K562 (cell line): ENCODE measurements around the gene SLC7A6. TPM values are rescaled to one million over a fixed set of nuclear protein-coding genes. Genes with fewer than 3 reads are reported as not detected.
A peak's percentile ranks its signal among the peaks of the same experiment; 100 is the strongest.

ENCODE experiments used
- ATAC-seq: fragments of 200-7000 bp; cut with Tn5 transposase; 3 replicates; pipeline ENCODE4 v1.9.1; 2020; ENCODE audit warnings: moderate library complexity
- BruUV-seq: library from RNA; stranded (reverse); fragments of 400-500 nt; replicated peaks from 2 replicates; lab custom pipeline; 2021; lab: Mats Ljungman, UMichigan
- CTCF ChIA-PET: fragments of 300-600 bp; formaldehyde crosslinking; extraction: SDS; loops from one replicate; lab custom pipeline; 2021; ENCODE audit warnings: low intra/inter-chr PET ratio; lab: Yijun Ruan, JAX
- POLR2A ChIA-PET: fragments of 300-600, 350-650 bp; sonication (Branson Sonifier 250); formaldehyde crosslinking; extraction: SDS; loops from one replicate; lab custom pipeline; 2021; ENCODE audit warnings: antibody characterized with exemption, inconsistent platforms; lab: Yijun Ruan, JAX
- DNase-seq, 4 experiments: peaks; one replicate each; pipeline versions ENCODE4 v3.0.0 to v3.0.0-alpha.2; 2011 to 2018; ENCODE audit warnings: low spot score in 3 of 4, mixed read lengths in 3 of 4; ENCODE audit errors: extremely low read depth in 1 of 4
- FAIRE-seq: peaks from 2 replicates; lab custom pipeline; 2011; peaks lifted over from hg19 to GRCh38; lab: Jason Lieb, UNC
- H2AFZ ChIP-seq: 2 replicates; pipeline ENCODE4 v1.6.0; 2011; ENCODE audit warnings: low read depth, low read length, control low read depth, inconsistent platforms
- H3K27ac ChIP-seq: fragments of 200-600 bp; 3 replicates; pipeline ENCODE4 v1.8.0; 2011; ENCODE audit warnings: low read depth, mild to moderate bottlenecking, control low read depth, inconsistent platforms, low read length, moderate library complexity, mixed read lengths; ENCODE audit errors: extremely low read depth
- H3K27me3 ChIP-seq, 2 experiments: fragments of 300-600 bp in 1 of 2; 2 replicates in 1 of 2; 3 replicates in 1 of 2; pipeline versions ENCODE4 v1.6.0 to v1.8.0; 2011; ENCODE audit warnings: inconsistent platforms in 2 of 2, low read length in 2 of 2, mild to moderate bottlenecking in 1 of 2, mixed read lengths in 1 of 2, moderate library complexity in 1 of 2; ENCODE audit not compliant: control insufficient read depth in 2 of 2, insufficient read depth in 2 of 2
- H3K36me3 ChIP-seq: fragments of 300-600 bp; 3 replicates; pipeline ENCODE4 v1.8.0; 2011; ENCODE audit warnings: mild to moderate bottlenecking, low read length, inconsistent platforms; ENCODE audit not compliant: control insufficient read depth, insufficient read depth
- H3K4me1 ChIP-seq, 2 experiments: fragments of 200-600 bp in 1 of 2; replicated peaks in 1 of 2; 2 replicates in 1 of 2; 3 replicates in 1 of 2; pipeline versions ENCODE4 v1.5.1 to v1.8.0; 2011; ENCODE audit warnings: inconsistent platforms in 2 of 2, low read length in 2 of 2, mild to moderate bottlenecking in 1 of 2, mixed read lengths in 1 of 2, moderate library complexity in 1 of 2; ENCODE audit not compliant: control insufficient read depth in 2 of 2, insufficient read depth in 2 of 2
- H3K4me2 ChIP-seq: 2 replicates; pipeline ENCODE4 v1.6.1; 2011; ENCODE audit warnings: low read length, control low read depth, inconsistent platforms, mixed read lengths; ENCODE audit not compliant: insufficient read depth
- H3K4me3 ChIP-seq: fragments of 200-600 bp; sonication (generic), shearing (Covaris generic); 2 replicates; pipeline ENCODE4 v1.5.1; 2016; ENCODE audit warnings: control low read depth, inconsistent platforms
- H3K79me2 ChIP-seq: fragments of 200-600 bp; 3 replicates; pipeline ENCODE4 v1.8.0; 2011; ENCODE audit warnings: low read length, inconsistent platforms; ENCODE audit not compliant: control insufficient read depth, insufficient read depth
- H3K9ac ChIP-seq, 2 experiments: 2 replicates each; pipeline versions ENCODE4 v1.6.0 to v1.6.1; 2011; ENCODE audit warnings: low read depth in 2 of 2, low read length in 2 of 2, control low read depth in 1 of 2, inconsistent platforms in 1 of 2, mild to moderate bottlenecking in 1 of 2, mixed read lengths in 1 of 2; ENCODE audit not compliant: insufficient read depth in 1 of 2
- H3K9me1 ChIP-seq: one replicate; pipeline ENCODE4 v1.6.0; 2011; ENCODE audit warnings: inconsistent platforms, mild to moderate bottlenecking, low read length, moderate library complexity; ENCODE audit not compliant: control insufficient read depth, insufficient read depth
- H3K9me3 ChIP-seq: replicated peaks from 2 replicates; pipeline ENCODE4 v1.5.1; 2011; ENCODE audit warnings: low read depth, low read length, inconsistent platforms; ENCODE audit not compliant: control insufficient read depth, insufficient read depth
- H4K20me1 ChIP-seq: replicated peaks from 2 replicates; pipeline ENCODE4 v1.6.1; 2011; ENCODE audit warnings: low read length, inconsistent platforms, mixed read lengths; ENCODE audit not compliant: control insufficient read depth, insufficient read depth
- ELK3 ChIP-seq: fragments of 450-650 bp; formaldehyde crosslinking; IDR thresholded peaks from 2 replicates; pipeline ENCODE4 v1.4.0; 2020; ENCODE audit warnings: mild to moderate bottlenecking
- POLR2G ChIP-seq: fragments of 200-400 bp; formaldehyde crosslinking; IDR thresholded peaks from 2 replicates; pipeline ENCODE4 v1.6.1; 2017; ENCODE audit warnings: low read depth, mild to moderate bottlenecking, antibody characterized with exemption, low read length, moderate library complexity
- REST ChIP-seq, 2 experiments: fragments of 450-650 bp; formaldehyde crosslinking in 1 of 2; IDR thresholded peaks; 2 replicates each; pipeline versions ENCODE4 v1.4.0 to v1.6.1; 2014 to 2020; ENCODE audit warnings: mild to moderate bottlenecking in 2 of 2, borderline replicate concordance in 1 of 2, low read depth in 1 of 2
- SP2 ChIP-seq: IDR thresholded peaks from 2 replicates; pipeline ENCODE4 v1.6.1; 2011; ENCODE audit warnings: mild to moderate bottlenecking, low read depth, low read length, moderate library complexity; ENCODE audit not compliant: poor library complexity, severe bottlenecking; ENCODE audit errors: extremely low read depth
- ZNF764 ChIP-seq: fragments of 250-450 bp; sonication (Bioruptor Pico); IDR thresholded peaks from 2 replicates; pipeline ENCODE4 v1.4.0; 2020; ENCODE audit warnings: low read depth, mild to moderate bottlenecking, moderate library complexity
- WGBS: fragments of 100-300 bp; shearing (Covaris generic); methylation state at CpG from one replicate; pipeline ENCODE4 v1.1.6; 2016; ENCODE audit warnings: low coverage, mixed read lengths; ENCODE audit not compliant: insufficient coverage; ENCODE audit errors: missing lambda C conversion rate; 5-methylcytosine and 5-hydroxymethylcytosine counted together
- in situ Hi-C: fragments of 300-500 bp; cut with MboI; formaldehyde crosslinking; loops from 4 replicates; pipeline ENCODE4 v1.15.0; 2018; ENCODE audit warnings: inconsistent platforms, mixed read lengths
- intact Hi-C: fragments of 100-400 bp; cut with micrococcal nuclease; formaldehyde crosslinking; loops from 2 replicates; pipeline ENCODE4 v1.14.2; 2022
- polyA plus RNA-seq, 8 experiments: library from polyadenylated mRNA; depleted of rRNA in 4 of 8; stranded (reverse) in 5 of 8; unstranded in 3 of 8; fragments of >200 nt; fragmentation: Nextera tagmentation in 2 of 8; fragmentation: Illumina TruSeq in 1 of 8; extraction: Ambion mirVana in 2 of 8; extraction: Trizol in 1 of 8; gene quantifications; 2 replicates each; pipeline versions ENCODE4 v1.2.1 to v1.2.3, GENCODE V29; 2011 to 2014; ENCODE audit warnings: inconsistent platforms in 1 of 8, missing spikeins in 1 of 8
- total RNA-seq, 7 experiments: library from RNA; depleted of rRNA in 6 of 7; stranded (reverse); fragments of >200 nt in 6 of 7; fragmentation: Illumina TruSeq in 2 of 7; extraction: Trizol in 2 of 7; gene quantifications; 2 replicates each; pipeline versions ENCODE4 v1.2.1 to v1.2.3, GENCODE V29; 2011 to 2021; ENCODE audit warnings: low replicate concordance in 1 of 7

Gene SLC7A6
- total and polyA plus RNA-seq, 9 of the 15 experiments (the other 6 are each of a cell fraction or from before 2014, with no cell fraction given) = 12.6 to 60.1 (median 29.8) TPM

GRCh38 chr16:68259007-68259825 lies 5.1 kb upstream of the SLC7A6 start:
- 72% methylated on average over 27 of the region's 27 CpGs for WGBS
- Histone ChIP-seq H2AFZ (no peak overlapping the region), H3K9me1 (peaks cover 4% of the 10 kb centered on the region), H4K20me1 (0 out of 2 replicates have a peak, but pooled peaks cover 7% of the 10 kb centered on the region), H3K27ac (no peak overlapping the region), H3K27me3 (no peaks in the 10 kb centered on the region), H3K36me3 (peaks cover 18% of the 10 kb centered on the region; the same call in 2 of the 3 replicates), H3K4me1 (peaks cover 7 to 15% of the 10 kb centered on the region in 2 experiments), H3K9ac (peak overlapping the region in 1 of 2 experiments; percentile 71; a peak in 2 of 4 replicates), H3K4me3 (no peak overlapping the region), H3K79me2 (peaks cover 13% of the 10 kb centered on the region; the same call in 2 of the 3 replicates), H3K9me3 (no peaks in the 10 kb centered on the region), H3K4me2 (no peak overlapping the region)
- ATAC-seq = no peak
- TF ChIP-seq REST (IDR thresholded peaks at IDR 0.05; ENCODE audit: borderline replicate concordance) = no peak
- TF ChIP-seq REST (CRISPR knock-in tag; IDR thresholded peaks at IDR 0.05; ENCODE audit: low read depth) = no peak
- no peak for TF ChIP-seq ZNF764
- TF ChIP-seq SP2 = no peak
- 0 out of 2 replicates have a peak, but pooled peaks have one; percentile 20 for TF ChIP-seq POLR2G
- TF ChIP-seq ELK3 = no peak
- CTCF ChIA-PET = no interaction called here
- intact Hi-C loops (no loop called here), in situ Hi-C loops (no loop called here)
- BruUV-seq = no TSS peak
- DNase-seq = no peak
- FAIRE-seq = no peak
- POLR2A ChIA-PET = interaction anchor here (0.6 to 2.1 kb wide), 2 partner anchors 9 to 587 kb away, joined by 4 to 5 read pairs; no protein-coding TSS in a partner anchor
